DMS153 (cell line): ENCODE results near the gene SETX.
"Not testable (repeated sequence)": the region's sequence is repeated elsewhere in the genome, so short reads cannot be mapped to it uniquely, and the experiment has no call there.

Experiments
- DNase-seq: peaks from one replicate; lab custom pipeline; 2025; lab: John Stamatoyannopoulos, UW

The SETX gene

GRCh38 chr9:132354637-132355355 is at the start of gene SETX:
SETX (minus strand) TSS chr9:132354986; CDS start chr9:132349428, 5,558 bp downstream.
- DNase-seq = peak; percentile 96

- no peak for DNase-seq
Measured at GRCh38 chr9:132404228-132404881, 49.6 kb upstream of the SETX start.

- no peak for DNase-seq
Measured at GRCh38 chr9:132401824-132402223, 47.0 kb upstream of the SETX start.

- no peak for DNase-seq
Measured at GRCh38 chr9:132395560-132395959, 40.8 kb upstream of the SETX start.

- no peak for DNase-seq
Measured at GRCh38 chr9:132391449-132391848, 36.7 kb upstream of the SETX start.

GRCh38 chr9:132390966-132391365 is 36.2 kb upstream of the SETX start:
- DNase-seq = no peak

- DNase-seq = no peak
Measured at GRCh38 chr9:132387133-132387532, 32.3 kb upstream of the SETX start.

GRCh38 chr9:132384376-132384775 is 29.6 kb upstream of the SETX start:
- DNase-seq = no peak

- no peak for DNase-seq
Measured at GRCh38 chr9:132383462-132383883, 28.7 kb upstream of the SETX start.

- DNase-seq = no peak
Measured at GRCh38 chr9:132381966-132382541, 27.3 kb upstream of the SETX start.

GRCh38 chr9:132378416-132378815 is 23.6 kb upstream of the SETX start:
- not testable (repeated sequence) for DNase-seq

- DNase-seq = not testable (repeated sequence)
Measured at GRCh38 chr9:132377769-132378168, 23.0 kb upstream of the SETX start.

- peak; percentile 58 for DNase-seq
Measured at GRCh38 chr9:132372177-132373095, 17.6 kb upstream of the SETX start.

GRCh38 chr9:132370592-132370991 is 15.8 kb upstream of the SETX start:
- DNase-seq = no peak

GRCh38 chr9:132369421-132369820 is 14.6 kb upstream of the SETX start:
- no peak for DNase-seq

GRCh38 chr9:132367613-132368313 is 13.0 kb upstream of the SETX start:
- DNase-seq = no peak

GRCh38 chr9:132366481-132366880 is 11.7 kb upstream of the SETX start:
- DNase-seq = no peak

- no peak for DNase-seq
Measured at GRCh38 chr9:132365986-132366385, 11.2 kb upstream of the SETX start.

- no peak for DNase-seq
Measured at GRCh38 chr9:132364068-132364467, 9.3 kb upstream of the SETX start.

GRCh38 chr9:132357764-132358163 is 3.0 kb upstream of the SETX start:
- DNase-seq = no peak

GRCh38 chr9:132356324-132356924 is 1.6 kb upstream of the SETX start:
- DNase-seq = no peak
